ENCODE measurements around the gene OR1J4. TPM values are rescaled to one million over a fixed set of nuclear protein-coding genes. Genes with fewer than 3 reads are reported as not detected.

Gene OR1J4
- polyA plus RNA-seq, 1 donor (not counting 4 experiments of a cell fraction or from before 2014, with no cell fraction given) = not detected

GRCh38 chr9:122538757-122539156 lies 19.8 kb downstream of the OR1J4 start:
- H3K4me1 ChIP-seq (ENCODE audit: control insufficient read depth, extremely low read depth, insufficient read depth, low read length) = no peaks in the 10 kb centered on the region
- H3K79me2 ChIP-seq (ENCODE audit: control insufficient read depth, insufficient read depth, low read length) = no peaks in the 10 kb centered on the region
- H3K4me2 ChIP-seq (ENCODE audit: control insufficient read depth, extremely low read depth, insufficient read depth, low read depth, low read length) = no peak overlapping the region
- no peaks in the 10 kb centered on the region for H3K36me3 ChIP-seq (ENCODE audit: control insufficient read depth in 2 of 2, extremely low read depth in 1 of 2, insufficient read depth in 2 of 2, low read length in 2 of 2)
- no peak overlapping the region for H3K4me3 ChIP-seq (ENCODE audit: control insufficient read depth in 2 of 3, extremely low read depth in 1 of 3, insufficient read depth in 2 of 3, low read depth in 1 of 3, low read length in 3 of 3)
- H3K27me3 ChIP-seq (ENCODE audit: control insufficient read depth, extremely low read depth, insufficient read depth, low read length) = no peaks in the 10 kb centered on the region
- FAIRE-seq (no peak), DNase-seq (ENCODE audit: low read depth, low spot score) (no peak)
- H3K27ac ChIP-seq (ENCODE audit: control insufficient read depth, insufficient read depth, low read length) = no peak overlapping the region
- H3K9me1 ChIP-seq (ENCODE audit: control insufficient read depth, extremely low read depth, insufficient read depth, low read length) = no peaks in the 10 kb centered on the region
- no peak overlapping the region for H2AFZ ChIP-seq (ENCODE audit: control insufficient read depth, low read length)
- no peaks in the 10 kb centered on the region for H4K20me1 ChIP-seq (ENCODE audit: control insufficient read depth, extremely low read depth, insufficient read depth, low read length)
- dilution Hi-C loops (cut with MboI; ENCODE audit: extremely low pct_ligation_motif_present, low sequenced_read_pairs) = no loop called here
- no peaks in the 10 kb centered on the region for H3K9me3 ChIP-seq (ENCODE audit: control insufficient read depth, low read depth, low read length)
- H3K9ac ChIP-seq (ENCODE audit: control insufficient read depth, extremely low read depth, insufficient read depth, low read length) = no peak overlapping the region
- TF ChIP-seq EZH2 (IDR thresholded peaks at IDR 0.05; ENCODE audit: low read length) (no peak), CTCF (optimal IDR thresholded peaks at IDR 0.05 in 1 of 3, IDR thresholded peaks at IDR 0.05 in 1 of 3, conservative IDR thresholded peaks at IDR 0.05 in 1 of 3; ENCODE audit: extremely low read depth in 1 of 3, insufficient read depth in 2 of 3, low read length in 3 of 3) (no peak)

DNA sequence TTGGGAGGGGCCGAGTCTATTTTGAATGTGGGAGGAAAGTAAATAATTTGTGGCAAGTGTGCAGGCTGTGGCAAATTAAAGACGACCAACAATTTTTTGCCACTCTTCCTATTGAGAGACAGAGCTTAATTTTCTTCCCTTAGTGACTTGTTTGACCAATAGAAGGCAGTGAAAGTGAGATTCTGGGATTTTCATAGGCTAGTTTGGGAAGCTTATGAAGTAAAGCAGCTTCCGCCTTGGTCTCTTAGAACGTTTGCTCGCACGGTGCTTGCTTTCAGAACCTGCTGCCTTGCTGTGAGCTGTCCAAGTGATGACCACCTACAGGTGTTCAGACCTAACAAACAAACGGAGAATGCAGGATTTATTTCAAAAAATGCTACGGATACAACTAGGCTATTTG lies 27.3 kb downstream of the OR1J4 start:
- H3K4me2 ChIP-seq (ENCODE audit: control insufficient read depth, extremely low read depth, insufficient read depth, low read depth, low read length) = no peak overlapping the region
- H3K9me3 ChIP-seq (ENCODE audit: control insufficient read depth, low read depth, low read length) = no peaks in the 10 kb centered on the region
- H4K20me1 ChIP-seq (ENCODE audit: control insufficient read depth, extremely low read depth, insufficient read depth, low read length) = no peaks in the 10 kb centered on the region
- no peak overlapping the region for H3K4me3 ChIP-seq (ENCODE audit: control insufficient read depth in 2 of 3, extremely low read depth in 1 of 3, insufficient read depth in 2 of 3, low read depth in 1 of 3, low read length in 3 of 3)
- no peak overlapping the region for H3K27ac ChIP-seq (ENCODE audit: control insufficient read depth, insufficient read depth, low read length)
- H3K9ac ChIP-seq (ENCODE audit: control insufficient read depth, extremely low read depth, insufficient read depth, low read length) = no peak overlapping the region
- no peaks in the 10 kb centered on the region for H3K9me1 ChIP-seq (ENCODE audit: control insufficient read depth, extremely low read depth, insufficient read depth, low read length)
- no peak overlapping the region for H2AFZ ChIP-seq (ENCODE audit: control insufficient read depth, low read length)
- no peaks in the 10 kb centered on the region for H3K27me3 ChIP-seq (ENCODE audit: control insufficient read depth, extremely low read depth, insufficient read depth, low read length)
- no peaks in the 10 kb centered on the region for H3K36me3 ChIP-seq (ENCODE audit: control insufficient read depth in 2 of 2, extremely low read depth in 1 of 2, insufficient read depth in 2 of 2, low read length in 2 of 2)
- H3K4me1 ChIP-seq (ENCODE audit: control insufficient read depth, extremely low read depth, insufficient read depth, low read length) = no peaks in the 10 kb centered on the region
- DNase-seq (ENCODE audit: low read depth, low spot score) (no peak), FAIRE-seq (no peak)
- dilution Hi-C loops (cut with MboI; ENCODE audit: extremely low pct_ligation_motif_present, low sequenced_read_pairs) = no loop called here
- TF ChIP-seq EZH2 (IDR thresholded peaks at IDR 0.05; ENCODE audit: low read length) (no peak), CTCF (optimal IDR thresholded peaks at IDR 0.05 in 1 of 3, IDR thresholded peaks at IDR 0.05 in 1 of 3, conservative IDR thresholded peaks at IDR 0.05 in 1 of 3; ENCODE audit: extremely low read depth in 1 of 3, insufficient read depth in 2 of 3, low read length in 3 of 3) (no peak)
- H3K79me2 ChIP-seq (ENCODE audit: control insufficient read depth, insufficient read depth, low read length) = no peaks in the 10 kb centered on the region

Data from keratinocyte (primary cell).